HepG2 (cell line): ENCODE results near the gene PRKAR1A. TPM values are rescaled to one million over a fixed set of nuclear protein-coding genes. Genes with fewer than 3 reads are reported as not detected.

ENCODE experiments used
- CBX1 ChIP-seq: IDR thresholded peaks from one replicate; pipeline ENCODE4 v1.6.1; 2016; ENCODE audit warnings: antibody characterized with exemption, low read depth
- CEBPG ChIP-seq: IDR thresholded peaks from 2 replicates; pipeline ENCODE4 v1.6.1; 2016
- GABPB1 ChIP-seq: IDR thresholded peaks from 2 replicates; pipeline ENCODE4 v1.6.1; 2016; ENCODE audit warnings: mild to moderate bottlenecking, missing genetic modification reagents, moderate library complexity, missing compliant biosample characterization
- MIXL1 ChIP-seq: IDR thresholded peaks from 2 replicates; pipeline ENCODE4 v1.6.1; 2016
- NFKB2 ChIP-seq: sonication (generic); formaldehyde crosslinking; IDR thresholded peaks from 2 replicates; pipeline ENCODE4 v1.4.0; 2020; ENCODE audit warnings: missing genetic modification reagents, borderline replicate concordance
- NR2F1 ChIP-seq, 2 experiments: fragments of 450-650 bp in 1 of 2; formaldehyde crosslinking in 1 of 2; IDR thresholded peaks; 2 replicates each; pipeline versions ENCODE4 v1.5.0 to v1.6.1; 2016 to 2020; ENCODE audit warnings: mild to moderate bottlenecking in 1 of 2, missing compliant biosample characterization in 1 of 2, missing genetic modification reagents in 1 of 2, moderate library complexity in 1 of 2
- SIX4 ChIP-seq: sonication (generic); formaldehyde crosslinking; IDR thresholded peaks from 2 replicates; pipeline ENCODE4 v1.4.0; 2020; ENCODE audit warnings: missing genetic modification reagents
- TEAD2 ChIP-seq: sonication (generic); formaldehyde crosslinking; IDR thresholded peaks from 2 replicates; pipeline ENCODE4 v1.9.0; 2021; ENCODE audit warnings: missing genetic modification reagents
- ZBTB1 ChIP-seq: sonication (generic); formaldehyde crosslinking; IDR thresholded peaks from 2 replicates; pipeline ENCODE4 v1.4.0; 2020; ENCODE audit warnings: missing genetic modification reagents, borderline replicate concordance
- ZNF124 ChIP-seq: sonication (generic); formaldehyde crosslinking; IDR thresholded peaks from 2 replicates; pipeline ENCODE4 v1.4.0; 2020; ENCODE audit warnings: missing genetic modification reagents
- ZNF292 ChIP-seq: sonication (generic); formaldehyde crosslinking; IDR thresholded peaks from 2 replicates; pipeline ENCODE4 v1.8.1; 2022; ENCODE audit warnings: mild to moderate bottlenecking, low read depth, missing genetic modification reagents, borderline replicate concordance
- ZNF563 ChIP-seq: sonication (generic); formaldehyde crosslinking; IDR thresholded peaks from 2 replicates; pipeline ENCODE4 v1.8.0; 2022; ENCODE audit warnings: mild to moderate bottlenecking, moderate library complexity, missing genetic modification reagents
- ZNF614 ChIP-seq: IDR thresholded peaks from 2 replicates; pipeline ENCODE4 v1.6.1; 2018; ENCODE audit warnings: missing biosample characterization, missing genetic modification reagents, inconsistent platforms, borderline replicate concordance
- ZNF615 ChIP-seq: sonication (generic); formaldehyde crosslinking; IDR thresholded peaks from 2 replicates; pipeline ENCODE4 v1.5.0; 2020; ENCODE audit warnings: mild to moderate bottlenecking, missing genetic modification reagents, borderline replicate concordance
- ZNF792 ChIP-seq: IDR thresholded peaks from 2 replicates; pipeline ENCODE4 v1.6.1; 2016
- ZSCAN30 ChIP-seq: sonication (generic); formaldehyde crosslinking; IDR thresholded peaks from 2 replicates; pipeline ENCODE4 v1.5.0; 2020; ENCODE audit warnings: mild to moderate bottlenecking, missing genetic modification reagents
- polyA plus RNA-seq, 8 experiments: library from polyadenylated mRNA; depleted of rRNA in 3 of 8; stranded (reverse) in 7 of 8; unstranded in 1 of 8; fragments of >200 nt; fragmentation: Illumina TruSeq in 4 of 8; extraction: Trizol in 4 of 8; gene quantifications; 2 replicates each; pipeline versions ENCODE4 v1.2.1 to v1.2.3, GENCODE V29; 2011 to 2016; ENCODE audit warnings: low read depth in 4 of 8, missing spikeins in 1 of 8, mixed read lengths in 1 of 8; ENCODE audit not compliant: insufficient read depth in 1 of 8
- total RNA-seq, 5 experiments: library from RNA; depleted of rRNA; stranded (reverse); fragments of >200 nt; fragmentation: Illumina TruSeq; extraction: Trizol; gene quantifications; 2 replicates each; pipeline ENCODE4 v1.2.3, GENCODE V29; 2016; ENCODE audit warnings: low read depth in 1 of 5
- TF ChIP-seq, protein P1 (sequence below): sonication (generic); formaldehyde crosslinking; IDR thresholded peaks from 2 replicates; pipeline ENCODE4 v1.5.0; 2020; ENCODE audit warnings: mild to moderate bottlenecking, missing genetic modification reagents, borderline replicate concordance
- TF ChIP-seq, protein P2 (sequence below), 2 experiments: sonication (generic) in 1 of 2; formaldehyde crosslinking in 1 of 2; IDR thresholded peaks; 2 replicates each; pipeline versions ENCODE4 v1.6.1 to v1.9.0; 2014 to 2022; ENCODE audit warnings: antibody characterized with exemption in 1 of 2, borderline replicate concordance in 1 of 2, inconsistent platforms in 1 of 2, low read depth in 1 of 2, missing genetic modification reagents in 1 of 2
- TF ChIP-seq, protein P3 (sequence below): sonication (generic); formaldehyde crosslinking; IDR thresholded peaks from 2 replicates; pipeline ENCODE4 v1.5.1; 2020; ENCODE audit warnings: mild to moderate bottlenecking, moderate library complexity, missing genetic modification reagents

The PRKAR1A gene
- total and polyA plus RNA-seq, 2 of the 13 experiments (the other 11 are each of a cell fraction or from before 2014, with no cell fraction given) = 265 to 266 TPM

DNA sequence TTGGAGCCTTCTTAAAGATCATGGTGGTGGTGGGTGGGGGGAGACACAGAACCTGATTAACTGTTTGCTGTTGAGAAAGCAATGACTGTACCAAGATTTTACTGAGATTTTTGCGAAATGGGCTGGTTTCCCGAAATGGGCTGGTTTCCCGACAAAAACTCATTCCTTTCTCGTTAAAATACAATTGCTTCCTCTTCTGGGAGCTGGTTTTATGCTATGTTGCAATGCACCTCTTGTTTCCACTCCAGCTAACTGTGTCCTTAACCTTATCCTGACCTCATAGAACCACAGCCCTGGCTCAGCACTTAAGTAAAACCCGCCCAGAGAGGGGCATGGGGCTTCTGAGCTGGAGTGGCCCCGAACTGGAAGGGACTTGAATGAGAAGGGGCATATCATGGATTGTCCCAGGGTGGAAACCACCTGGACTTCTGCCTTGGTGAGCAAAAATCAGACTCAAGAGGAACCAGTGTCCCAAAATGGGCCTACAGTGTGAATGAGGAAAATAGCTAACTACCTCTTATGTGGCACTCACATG lies 68.1 kb downstream of the PRKAR1A start (continued):
- TF ChIP-seq, protein P1, sequence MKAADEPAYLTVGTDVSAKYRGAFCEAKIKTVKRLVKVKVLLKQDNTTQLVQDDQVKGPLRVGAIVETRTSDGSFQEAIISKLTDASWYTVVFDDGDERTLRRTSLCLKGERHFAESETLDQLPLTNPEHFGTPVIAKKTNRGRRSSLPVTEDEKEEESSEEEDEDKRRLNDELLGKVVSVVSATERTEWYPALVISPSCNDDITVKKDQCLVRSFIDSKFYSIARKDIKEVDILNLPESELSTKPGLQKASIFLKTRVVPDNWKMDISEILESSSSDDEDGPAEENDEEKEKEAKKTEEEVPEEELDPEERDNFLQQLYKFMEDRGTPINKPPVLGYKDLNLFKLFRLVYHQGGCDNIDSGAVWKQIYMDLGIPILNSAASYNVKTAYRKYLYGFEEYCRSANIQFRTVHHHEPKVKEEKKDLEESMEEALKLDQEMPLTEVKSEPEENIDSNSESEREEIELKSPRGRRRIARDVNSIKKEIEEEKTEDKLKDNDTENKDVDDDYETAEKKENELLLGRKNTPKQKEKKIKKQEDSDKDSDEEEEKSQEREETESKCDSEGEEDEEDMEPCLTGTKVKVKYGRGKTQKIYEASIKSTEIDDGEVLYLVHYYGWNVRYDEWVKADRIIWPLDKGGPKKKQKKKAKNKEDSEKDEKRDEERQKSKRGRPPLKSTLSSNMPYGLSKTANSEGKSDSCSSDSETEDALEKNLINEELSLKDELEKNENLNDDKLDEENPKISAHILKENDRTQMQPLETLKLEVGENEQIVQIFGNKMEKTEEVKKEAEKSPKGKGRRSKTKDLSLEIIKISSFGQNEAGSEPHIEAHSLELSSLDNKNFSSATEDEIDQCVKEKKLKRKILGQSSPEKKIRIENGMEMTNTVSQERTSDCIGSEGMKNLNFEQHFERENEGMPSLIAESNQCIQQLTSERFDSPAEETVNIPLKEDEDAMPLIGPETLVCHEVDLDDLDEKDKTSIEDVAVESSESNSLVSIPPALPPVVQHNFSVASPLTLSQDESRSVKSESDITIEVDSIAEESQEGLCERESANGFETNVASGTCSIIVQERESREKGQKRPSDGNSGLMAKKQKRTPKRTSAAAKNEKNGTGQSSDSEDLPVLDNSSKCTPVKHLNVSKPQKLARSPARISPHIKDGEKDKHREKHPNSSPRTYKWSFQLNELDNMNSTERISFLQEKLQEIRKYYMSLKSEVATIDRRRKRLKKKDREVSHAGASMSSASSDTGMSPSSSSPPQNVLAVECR (CRISPR knock-in tag) = peak; percentile 47; the same call in 1 of the 2 replicates
- 0 out of 2 replicates have a peak, but pooled peaks have one; percentile 22 for TF ChIP-seq ZNF124 (CRISPR knock-in tag)
- TF ChIP-seq ZSCAN30 (CRISPR knock-in tag) = no peak
- peak; percentile 60 for TF ChIP-seq CBX1
- TF ChIP-seq TEAD2 = no peak
- no peak for TF ChIP-seq ZBTB1 (CRISPR knock-in tag)
- TF ChIP-seq ZNF792 (CRISPR knock-in tag) = peak; percentile 37; the same call in 1 of the 2 replicates
- peak; percentile 57; the same call in 1 of the 2 replicates for TF ChIP-seq ZNF292
- peak; percentile 83; the same call in 1 of the 2 replicates for TF ChIP-seq ZNF615 (CRISPR knock-in tag)
- TF ChIP-seq MIXL1 (CRISPR knock-in tag) = peak; percentile 42
- TF ChIP-seq ZNF614 (CRISPR knock-in tag) = peak; percentile 69
- TF ChIP-seq NR2F1 (CRISPR knock-in tag; IDR thresholded peaks at IDR 0.05) = peak; percentile 77 to 86
- TF ChIP-seq, protein P2, sequence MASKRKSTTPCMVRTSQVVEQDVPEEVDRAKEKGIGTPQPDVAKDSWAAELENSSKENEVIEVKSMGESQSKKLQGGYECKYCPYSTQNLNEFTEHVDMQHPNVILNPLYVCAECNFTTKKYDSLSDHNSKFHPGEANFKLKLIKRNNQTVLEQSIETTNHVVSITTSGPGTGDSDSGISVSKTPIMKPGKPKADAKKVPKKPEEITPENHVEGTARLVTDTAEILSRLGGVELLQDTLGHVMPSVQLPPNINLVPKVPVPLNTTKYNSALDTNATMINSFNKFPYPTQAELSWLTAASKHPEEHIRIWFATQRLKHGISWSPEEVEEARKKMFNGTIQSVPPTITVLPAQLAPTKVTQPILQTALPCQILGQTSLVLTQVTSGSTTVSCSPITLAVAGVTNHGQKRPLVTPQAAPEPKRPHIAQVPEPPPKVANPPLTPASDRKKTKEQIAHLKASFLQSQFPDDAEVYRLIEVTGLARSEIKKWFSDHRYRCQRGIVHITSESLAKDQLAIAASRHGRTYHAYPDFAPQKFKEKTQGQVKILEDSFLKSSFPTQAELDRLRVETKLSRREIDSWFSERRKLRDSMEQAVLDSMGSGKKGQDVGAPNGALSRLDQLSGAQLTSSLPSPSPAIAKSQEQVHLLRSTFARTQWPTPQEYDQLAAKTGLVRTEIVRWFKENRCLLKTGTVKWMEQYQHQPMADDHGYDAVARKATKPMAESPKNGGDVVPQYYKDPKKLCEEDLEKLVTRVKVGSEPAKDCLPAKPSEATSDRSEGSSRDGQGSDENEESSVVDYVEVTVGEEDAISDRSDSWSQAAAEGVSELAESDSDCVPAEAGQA (IDR thresholded peaks at IDR 0.05; ENCODE audit: low read depth) = no peak
- TF ChIP-seq, protein P2 (CRISPR knock-in tag; IDR thresholded peaks at IDR 0.05; ENCODE audit: borderline replicate concordance) = no peak
- TF ChIP-seq ZNF563 (CRISPR knock-in tag) = no peak
- TF ChIP-seq GABPB1 (CRISPR knock-in tag) = 0 out of 2 replicates have a peak, but pooled peaks have one; percentile 10
- peak; percentile 51; the same call in 1 of the 2 replicates for TF ChIP-seq SIX4 (CRISPR knock-in tag)
- peak; percentile 93 for TF ChIP-seq CEBPG (CRISPR knock-in tag)
- TF ChIP-seq, protein P3, sequence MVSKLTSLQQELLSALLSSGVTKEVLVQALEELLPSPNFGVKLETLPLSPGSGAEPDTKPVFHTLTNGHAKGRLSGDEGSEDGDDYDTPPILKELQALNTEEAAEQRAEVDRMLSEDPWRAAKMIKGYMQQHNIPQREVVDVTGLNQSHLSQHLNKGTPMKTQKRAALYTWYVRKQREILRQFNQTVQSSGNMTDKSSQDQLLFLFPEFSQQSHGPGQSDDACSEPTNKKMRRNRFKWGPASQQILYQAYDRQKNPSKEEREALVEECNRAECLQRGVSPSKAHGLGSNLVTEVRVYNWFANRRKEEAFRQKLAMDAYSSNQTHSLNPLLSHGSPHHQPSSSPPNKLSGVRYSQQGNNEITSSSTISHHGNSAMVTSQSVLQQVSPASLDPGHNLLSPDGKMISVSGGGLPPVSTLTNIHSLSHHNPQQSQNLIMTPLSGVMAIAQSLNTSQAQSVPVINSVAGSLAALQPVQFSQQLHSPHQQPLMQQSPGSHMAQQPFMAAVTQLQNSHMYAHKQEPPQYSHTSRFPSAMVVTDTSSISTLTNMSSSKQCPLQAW (CRISPR knock-in tag) = peak; percentile 57; the same call in 1 of the 2 replicates
- no peak for TF ChIP-seq NFKB2
